ENCODE data around the gene CFDP1.

GRCh38 chr16:75433732-75434413 is 570 bp upstream of the CFDP1 start:
- no peak for TF ChIP-seq CTCF (IDR thresholded peaks at IDR 0.05; ENCODE audit: low read depth, low read length)
- TF ChIP-seq EZH2phosphoT487 (IDR thresholded peaks at IDR 0.05; ENCODE audit: low read depth) = no peak

All from OCI-LY3 (cell line).